B cell (primary cell): ENCODE results near the gene RECK. TPM values are rescaled to one million over a fixed set of nuclear protein-coding genes. Genes with fewer than 3 reads are reported as not detected.

ENCODE experiments used
- ATAC-seq: fragments of 200-7000 bp; cut with Tn5 transposase; one replicate; pipeline ENCODE4 v1.10.0; 2021; ENCODE audit warnings: low read depth, mild to moderate bottlenecking, moderate number of reproducible peaks, moderate library complexity
- CTCF ChIA-PET: fragments of 350-600 bp; sonication (Branson Sonifier 250); formaldehyde crosslinking; loops from one replicate; lab custom pipeline; 2021; ENCODE audit warnings: antibody characterized with exemption, inconsistent platforms; lab: Charles Lee
- POLR2A ChIA-PET: fragments of 350-600 bp; sonication (Branson Sonifier 250); formaldehyde crosslinking; loops from one replicate; lab custom pipeline; 2021; ENCODE audit warnings: antibody characterized with exemption; lab: Charles Lee
- DNase-seq: peaks from one replicate; pipeline ENCODE4 v3.0.0; 2013
- H2AFZ ChIP-seq: 2 replicates; pipeline ENCODE4 v1.6.1; 2012; ENCODE audit warnings: mild to moderate bottlenecking, low read depth, low read length; ENCODE audit not compliant: insufficient read depth, poor library complexity, severe bottlenecking
- H3K27ac ChIP-seq, 2 donors: 1 replicate in 1 of 2; 2 replicates in 1 of 2; pipeline ENCODE4 v1.5.1; 2012 to 2013; ENCODE audit warnings: low read length in 2 of 2, mild to moderate bottlenecking in 2 of 2, moderate library complexity in 1 of 2
- H3K27me3 ChIP-seq, 4 experiments: fragments of 200-600 bp in 1 of 4; sonication (generic) in 1 of 4; replicated peaks in 1 of 4; 1 replicate in 2 of 4; 2 replicates in 2 of 4; pipeline versions ENCODE4 v1.6.1 to v1.7.0; 2013 to 2016; ENCODE audit warnings: low read length in 3 of 4, mild to moderate bottlenecking in 2 of 4, mixed read lengths in 1 of 4, moderate library complexity in 1 of 4; ENCODE audit not compliant: insufficient read depth in 4 of 4, control insufficient read depth in 3 of 4; ENCODE audit errors: control extremely low read depth in 1 of 4
- H3K36me3 ChIP-seq, 2 experiments: replicated peaks in 1 of 2; 1 replicate in 1 of 2; 2 replicates in 1 of 2; pipeline versions ENCODE4 v1.6.1 to v1.7.1; 2013; ENCODE audit warnings: low read length in 1 of 2; ENCODE audit not compliant: insufficient read depth in 2 of 2, control insufficient read depth in 1 of 2; ENCODE audit errors: control extremely low read depth in 1 of 2, extremely low read depth in 1 of 2
- H3K4me1 ChIP-seq, 2 donors: fragments of 200-600 bp in 1 of 2; sonication (generic) in 1 of 2; 1 replicate in 1 of 2; 2 replicates in 1 of 2; pipeline versions ENCODE4 v1.5.1 to v1.6.1; 2013 to 2017; ENCODE audit warnings: low read length in 2 of 2; ENCODE audit not compliant: control insufficient read depth in 2 of 2, insufficient read depth in 2 of 2
- H3K4me2 ChIP-seq: replicated peaks from 2 replicates; pipeline ENCODE3; 2012; ENCODE audit warnings: mild to moderate bottlenecking, low read depth, low read length; ENCODE audit not compliant: poor library complexity, severe bottlenecking
- H3K4me3 ChIP-seq, 5 experiments: fragments of 200-600 bp in 1 of 5; sonication (generic) in 1 of 5; 1 replicate in 3 of 5; 2 replicates in 2 of 5; pipeline versions ENCODE4 v1.5.1 to v1.7.0; 2011 to 2016; ENCODE audit warnings: low read length in 4 of 5, mild to moderate bottlenecking in 4 of 5, low read depth in 2 of 5, control low read depth in 1 of 5, moderate library complexity in 1 of 5; ENCODE audit not compliant: insufficient read depth in 1 of 5; ENCODE audit errors: control extremely low read depth in 1 of 5, extremely low read depth in 1 of 5
- H3K79me2 ChIP-seq: fragments of 200-600 bp; sonication (generic); one replicate; pipeline ENCODE4 v1.6.0; 2016; ENCODE audit warnings: low read length; ENCODE audit not compliant: control insufficient read depth, insufficient read depth
- H3K9ac ChIP-seq: fragments of 200-600 bp; sonication (generic); 2 replicates; pipeline ENCODE4 v1.6.1; 2017; ENCODE audit warnings: mild to moderate bottlenecking, low read length, moderate library complexity
- H3K9me3 ChIP-seq, 3 donors: one replicate each; pipeline versions ENCODE4 v1.6.1 to v1.7.1; 2013; ENCODE audit warnings: low read length in 2 of 3; ENCODE audit not compliant: control insufficient read depth in 2 of 3, insufficient read depth in 1 of 3; ENCODE audit errors: control extremely low read depth in 1 of 3
- H4K20me1 ChIP-seq: 2 replicates; pipeline ENCODE4 v1.6.0; 2012; ENCODE audit warnings: mild to moderate bottlenecking, low read length; ENCODE audit not compliant: insufficient read depth, control insufficient read depth, poor library complexity, severe bottlenecking
- H3K27ac Mint-ChIP-seq: one replicate; pipeline ENCODE4 v1.8.0; 2021; ENCODE audit warnings: mixed read lengths
- H3K27me3 Mint-ChIP-seq: one replicate; pipeline ENCODE4 v1.8.0; 2021; ENCODE audit warnings: mixed read lengths
- H3K4me1 Mint-ChIP-seq: one replicate; pipeline ENCODE4 v1.8.0; 2021; ENCODE audit warnings: mixed read lengths
- H3K4me3 Mint-ChIP-seq: one replicate; pipeline ENCODE4 v1.8.0; 2021; ENCODE audit warnings: mixed read lengths
- H3K9me3 Mint-ChIP-seq: one replicate; pipeline ENCODE4 v1.8.0; 2022; ENCODE audit warnings: mixed read lengths; ENCODE audit not compliant: insufficient read depth
- EZH2 ChIP-seq: IDR thresholded peaks from 2 replicates; pipeline ENCODE4 v1.6.1; 2012; ENCODE audit warnings: borderline replicate concordance, low read depth, mild to moderate bottlenecking, moderate library complexity, low read length; ENCODE audit not compliant: insufficient read depth, poor library complexity, severe bottlenecking
- WGBS: methylation state at CpG from one replicate; pipeline ENCODE4 v1.1.5; 2013; ENCODE audit warnings: missing lambda C conversion rate; ENCODE audit not compliant: insufficient coverage; 5-methylcytosine and 5-hydroxymethylcytosine counted together
- intact Hi-C: fragments of 100-400 bp; cut with micrococcal nuclease; formaldehyde crosslinking; loops from one replicate; pipeline ENCODE4 v1.10.0; 2022
- polyA plus RNA-seq: library from polyadenylated mRNA; depleted of rRNA; stranded (reverse); fragments of >200 nt; gene quantifications from 2 replicates; pipeline ENCODE4 v1.2.3, GENCODE V29; 2012
- total RNA-seq, 2 donors: library from RNA; stranded (reverse); fragments of 120-200 nt in 1 of 2; gene quantifications; 1 replicate in 1 of 2; 2 replicates in 1 of 2; pipeline versions ENCODE4 v1.2.3 to v1.2.4, GENCODE V29; 2013 to 2022
- TF ChIP-seq, protein P1 (sequence below): fragments of 200-600 bp; IDR thresholded peaks from one replicate; pipeline ENCODE4 v1.8.0; 2022; ENCODE audit warnings: antibody characterized with exemption, mild to moderate bottlenecking

RECK gene
- total and polyA plus RNA-seq, 2 donors (not counting 1 experiment from before 2014, with no cell fraction given): 5.6 to 7.7 TPM

DNA sequence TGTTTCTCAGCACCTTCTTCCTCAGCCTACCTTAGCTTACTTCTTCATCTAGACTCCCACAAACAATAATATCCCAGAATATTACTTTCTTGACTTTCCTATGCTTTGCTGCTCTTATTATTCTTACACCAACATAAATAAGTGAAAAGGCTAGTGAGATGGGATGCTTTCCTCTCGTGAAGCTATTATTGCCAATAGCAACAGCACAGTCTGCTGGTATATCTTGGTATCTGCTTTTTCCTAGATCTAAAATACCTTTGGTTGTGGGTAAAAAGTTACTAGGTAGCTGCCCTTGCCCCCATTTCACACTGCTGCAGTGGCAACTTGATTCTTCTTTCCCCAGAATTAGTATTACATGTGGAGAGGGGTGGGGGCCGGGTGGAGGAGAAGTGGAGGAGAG lies 73.7 kb downstream of the RECK start:
- ChIA-PET POLR2A (no interaction called here), CTCF (interaction anchor here (8.3 kb wide), 1 partner anchor 7 kb away, joined by 46 read pairs; no protein-coding TSS in a partner anchor)
- Histone ChIP-seq H3K9me3 (no peaks in the 10 kb centered on the region), H3K36me3 (peaks cover 0 to 3% of the 10 kb centered on the region in 2 experiments), H3K79me2 (no peaks in the 10 kb centered on the region), H3K4me2 (no peak overlapping the region), H3K27ac (no peak overlapping the region), H3K4me1 (no peaks in the 10 kb centered on the region), H2AFZ (no peak overlapping the region), H3K4me3 (no peak overlapping the region), H3K27me3 (no peaks in the 10 kb centered on the region), H3K9ac (no peak overlapping the region), H4K20me1 (no peaks in the 10 kb centered on the region)
- DNase-seq: no peak
- intact Hi-C loops: no loop called here
- H3K9me3 Mint-ChIP-seq: no peaks in the 10 kb centered on the region
- H3K4me3 Mint-ChIP-seq: no peak overlapping the region
- H3K27me3 Mint-ChIP-seq: no peaks in the 10 kb centered on the region
- TF ChIP-seq EZH2: no peak
- TF ChIP-seq, protein P1, sequence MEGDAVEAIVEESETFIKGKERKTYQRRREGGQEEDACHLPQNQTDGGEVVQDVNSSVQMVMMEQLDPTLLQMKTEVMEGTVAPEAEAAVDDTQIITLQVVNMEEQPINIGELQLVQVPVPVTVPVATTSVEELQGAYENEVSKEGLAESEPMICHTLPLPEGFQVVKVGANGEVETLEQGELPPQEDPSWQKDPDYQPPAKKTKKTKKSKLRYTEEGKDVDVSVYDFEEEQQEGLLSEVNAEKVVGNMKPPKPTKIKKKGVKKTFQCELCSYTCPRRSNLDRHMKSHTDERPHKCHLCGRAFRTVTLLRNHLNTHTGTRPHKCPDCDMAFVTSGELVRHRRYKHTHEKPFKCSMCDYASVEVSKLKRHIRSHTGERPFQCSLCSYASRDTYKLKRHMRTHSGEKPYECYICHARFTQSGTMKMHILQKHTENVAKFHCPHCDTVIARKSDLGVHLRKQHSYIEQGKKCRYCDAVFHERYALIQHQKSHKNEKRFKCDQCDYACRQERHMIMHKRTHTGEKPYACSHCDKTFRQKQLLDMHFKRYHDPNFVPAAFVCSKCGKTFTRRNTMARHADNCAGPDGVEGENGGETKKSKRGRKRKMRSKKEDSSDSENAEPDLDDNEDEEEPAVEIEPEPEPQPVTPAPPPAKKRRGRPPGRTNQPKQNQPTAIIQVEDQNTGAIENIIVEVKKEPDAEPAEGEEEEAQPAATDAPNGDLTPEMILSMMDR: no peak
- no CpG with 5 or more reads among the region's 2 CpGs for WGBS
- H3K27ac Mint-ChIP-seq: no peak overlapping the region
- no peak for ATAC-seq
- no peaks in the 10 kb centered on the region for H3K4me1 Mint-ChIP-seq

DNA sequence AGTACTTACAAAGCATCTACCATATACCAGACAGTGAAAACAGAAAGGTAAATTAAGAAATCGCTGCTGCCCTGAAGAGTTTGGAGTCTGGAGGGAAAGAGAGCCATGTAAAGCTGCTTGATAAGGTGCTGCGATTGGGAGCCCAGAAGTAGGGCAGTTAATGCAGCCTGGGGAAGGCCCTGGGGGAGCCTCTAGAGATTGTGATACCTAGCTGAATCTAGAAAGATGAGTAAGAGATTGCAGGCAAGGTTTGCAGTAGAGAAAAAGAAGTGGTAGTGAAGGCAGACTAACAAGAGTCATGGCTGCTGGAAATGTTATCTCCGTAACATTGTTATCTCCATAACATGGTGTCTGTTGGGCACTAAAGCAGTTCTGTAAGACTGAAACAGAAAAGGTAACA lies 75.8 kb downstream of the RECK start:
- Mint-ChIP-seq H3K27ac (no peak overlapping the region), H3K9me3 (no peaks in the 10 kb centered on the region), H3K4me1 (no peaks in the 10 kb centered on the region), H3K27me3 (no peaks in the 10 kb centered on the region), H3K4me3 (no peak overlapping the region)
- no peaks in the 10 kb centered on the region for H3K27me3 ChIP-seq
- intact Hi-C loops: no loop called here
- POLR2A ChIA-PET: no interaction called here
- no peaks in the 10 kb centered on the region for H4K20me1 ChIP-seq
- TF ChIP-seq EZH2: no peak
- TF ChIP-seq, protein P1: no peak
- no peak overlapping the region for H2AFZ ChIP-seq
- ATAC-seq (no peak), DNase-seq (no peak)
- no peaks in the 10 kb centered on the region for H3K4me1 ChIP-seq
- H3K4me2 ChIP-seq: no peak overlapping the region
- no peaks in the 10 kb centered on the region for H3K9me3 ChIP-seq
- no peak overlapping the region for H3K27ac ChIP-seq
- no peaks in the 10 kb centered on the region for H3K79me2 ChIP-seq
- H3K9ac ChIP-seq: no peak overlapping the region
- peaks cover 0 to 3% of the 10 kb centered on the region in 2 experiments for H3K36me3 ChIP-seq
- WGBS: 89% methylated on average over 2 of the region's 3 CpGs
- CTCF ChIA-PET: interaction anchor here (4.7 to 8.3 kb wide), 2 partner anchors 9 to 53 kb away, joined by 33 to 46 read pairs; no protein-coding TSS in a partner anchor
- H3K4me3 ChIP-seq: no peak overlapping the region
